Urinary bladder (tissue), 4 donors: ENCODE results near the gene LATS2. TPM values are rescaled to one million over a fixed set of nuclear protein-coding genes. Genes with fewer than 3 reads are reported as not detected.

ENCODE experiments used
- DNase-seq: peaks from one replicate; pipeline ENCODE4 v3.0.0-alpha.2; 2015; ENCODE audit errors: extremely low spot score
- H3K27ac ChIP-seq: one replicate; pipeline ENCODE4 v1.5.1; 2013; ENCODE audit warnings: low read depth, mild to moderate bottlenecking, moderate library complexity
- H3K36me3 ChIP-seq: one replicate; pipeline ENCODE4 v1.6.1; 2013; ENCODE audit warnings: mild to moderate bottlenecking, moderate library complexity; ENCODE audit not compliant: insufficient read depth
- H3K4me1 ChIP-seq: one replicate; pipeline ENCODE4 v1.6.1; 2013; ENCODE audit warnings: mild to moderate bottlenecking, moderate library complexity; ENCODE audit not compliant: insufficient read depth
- H3K4me3 ChIP-seq: one replicate; pipeline ENCODE4 v1.5.1; 2013; ENCODE audit warnings: low read depth, low read length
- WGBS: extraction: QIAGEN DNeasy Blood & Tissue Kit; methylation state at CpG from one replicate; pipeline ENCODE4 v1.1.7; 2013; 5-methylcytosine and 5-hydroxymethylcytosine counted together
- polyA plus RNA-seq: library from polyadenylated mRNA; stranded (reverse); fragments of 200-250 nt; gene quantifications from one replicate; pipeline ENCODE4 v1.2.3, GENCODE V29; 2013
- total RNA-seq: library from RNA; depleted of rRNA; stranded (reverse); fragments of >200 nt; gene quantifications from one replicate; pipeline ENCODE4 v1.2.3, GENCODE V29; 2014
- donor health status: healthy with polysubstance abuse.
- donor health status: healthy.

LATS2 gene
- total and polyA plus RNA-seq, 2 donors = 17.2 to 21.5 TPM

GRCh38 chr13:21079761-21080592 lies 18.6 kb upstream of the LATS2 start:
- Histone ChIP-seq H3K27ac (no peak overlapping the region), H3K4me3 (no peak overlapping the region), H3K36me3 (no peaks in the 10 kb centered on the region), H3K4me1 (peaks cover 1% of the 10 kb centered on the region)
- no peak for DNase-seq
- 39% methylated on average over 14 of the region's 14 CpGs for WGBS

GRCh38 chr13:21079221-21079620 lies 17.8 kb upstream of the LATS2 start:
- no peak for DNase-seq
- Histone ChIP-seq H3K4me3 (no peak overlapping the region), H3K36me3 (no peaks in the 10 kb centered on the region), H3K4me1 (peaks cover 1% of the 10 kb centered on the region), H3K27ac (no peak overlapping the region)
- 87% methylated on average over 3 of the region's 3 CpGs for WGBS

- H3K27ac ChIP-seq = no peak overlapping the region
- no peak for DNase-seq
- WGBS = 72% methylated on average over 4 of the region's 4 CpGs
- no peak overlapping the region for H3K4me3 ChIP-seq
- H3K36me3 ChIP-seq = no peaks in the 10 kb centered on the region
- H3K4me1 ChIP-seq = peaks cover 1% of the 10 kb centered on the region
These were observed 17.1 kb upstream of the LATS2 start for GRCh38 chr13:21078501-21078900.

DNA sequence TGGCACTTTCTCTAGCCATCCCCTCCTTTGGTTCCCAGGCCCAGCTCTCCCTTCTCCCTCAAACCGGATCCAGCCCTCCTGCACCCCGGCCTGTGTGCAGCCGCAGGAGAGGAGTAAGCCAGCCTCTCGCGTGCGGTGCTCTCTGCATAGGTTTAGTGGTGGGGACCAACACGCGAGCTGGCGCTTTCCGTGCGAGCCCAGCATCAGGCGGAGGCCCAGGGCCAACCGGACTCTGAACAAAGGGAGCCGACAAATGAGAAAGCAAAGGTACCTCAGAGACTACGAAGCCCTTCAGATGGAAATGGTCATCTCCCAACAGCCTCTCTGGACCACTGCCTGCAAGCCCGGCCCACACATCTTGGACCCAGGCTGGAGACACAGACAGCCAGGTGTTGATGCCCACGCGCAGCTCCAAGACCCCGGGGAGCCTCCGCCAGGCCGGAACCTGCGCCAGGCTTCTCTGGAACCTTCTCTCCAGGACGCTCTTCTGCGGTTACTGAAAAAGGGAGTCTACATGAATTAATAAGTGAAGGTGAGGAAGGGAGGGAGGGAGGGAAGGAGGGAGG lies 16.5 kb upstream of the LATS2 start:
- H3K27ac ChIP-seq = no peak overlapping the region
- H3K4me1 ChIP-seq = peaks cover 1% of the 10 kb centered on the region
- H3K36me3 ChIP-seq = no peaks in the 10 kb centered on the region
- H3K4me3 ChIP-seq = no peak overlapping the region
- 97% methylated on average over 24 of the region's 24 CpGs for WGBS
- DNase-seq = no peak

DNA sequence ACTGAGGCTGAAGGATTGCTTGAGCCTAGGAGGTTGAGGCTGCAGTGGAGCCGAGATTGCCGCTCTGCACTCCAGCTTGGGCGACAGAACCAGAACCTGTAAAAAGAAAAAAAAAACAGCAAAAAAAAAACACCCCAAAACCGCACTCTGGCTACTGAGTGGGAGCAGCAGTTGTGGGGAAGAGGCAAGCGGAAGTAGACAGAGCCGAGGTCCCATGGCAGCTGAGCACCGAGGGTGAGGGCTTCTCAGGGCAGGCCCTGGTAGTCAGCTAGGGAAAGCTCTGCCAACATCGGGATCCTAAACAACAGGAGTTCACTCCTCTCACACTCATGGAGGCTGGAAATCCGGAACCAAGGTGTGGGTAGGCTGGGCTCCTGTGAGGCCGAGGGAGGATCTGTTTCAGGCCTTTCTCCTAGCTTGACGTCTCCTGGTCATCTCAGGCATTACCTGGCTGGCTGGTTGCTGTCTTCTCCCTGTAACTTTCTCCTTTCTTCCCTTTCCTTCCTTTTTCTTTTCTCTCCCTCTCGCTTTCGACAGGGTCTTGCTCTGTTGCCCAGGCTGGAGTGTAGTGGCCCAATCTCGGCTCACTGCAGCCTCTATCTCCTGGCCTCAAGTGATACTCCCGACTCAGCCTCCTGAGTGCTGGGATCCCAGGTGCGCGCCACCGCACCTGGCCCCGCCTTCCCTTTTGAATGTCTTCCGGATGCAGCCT lies 15.8 kb upstream of the LATS2 start:
- H3K27ac ChIP-seq = no peak overlapping the region
- WGBS = 88% methylated on average over 20 of the region's 20 CpGs
- no peak overlapping the region for H3K4me3 ChIP-seq

GRCh38 chr13:21076253-21076652 lies 14.9 kb upstream of the LATS2 start:
- Histone ChIP-seq H3K36me3 (no peaks in the 10 kb centered on the region), H3K27ac (no peak overlapping the region), H3K4me1 (peaks cover 1% of the 10 kb centered on the region), H3K4me3 (peak overlapping the region; percentile 49)
- DNase-seq = no peak
- 73% methylated on average over 18 of the region's 18 CpGs for WGBS

More for the DNA sequence above, 15.8 kb upstream of the LATS2 start:
- Histone ChIP-seq H3K36me3 (no peaks in the 10 kb centered on the region), H3K4me1 (peaks cover 1% of the 10 kb centered on the region)
- no peak for DNase-seq

- WGBS = 3% methylated on average over 57 of the region's 64 CpGs
- peaks cover 1% of the 10 kb centered on the region for H3K4me1 ChIP-seq
- H3K4me3 ChIP-seq = peak overlapping the region; percentile 49
- DNase-seq = no peak
- no peaks in the 10 kb centered on the region for H3K36me3 ChIP-seq
- H3K27ac ChIP-seq = no peak overlapping the region
These were observed 14.2 kb upstream of the LATS2 start for GRCh38 chr13:21075379-21076249.

DNA sequence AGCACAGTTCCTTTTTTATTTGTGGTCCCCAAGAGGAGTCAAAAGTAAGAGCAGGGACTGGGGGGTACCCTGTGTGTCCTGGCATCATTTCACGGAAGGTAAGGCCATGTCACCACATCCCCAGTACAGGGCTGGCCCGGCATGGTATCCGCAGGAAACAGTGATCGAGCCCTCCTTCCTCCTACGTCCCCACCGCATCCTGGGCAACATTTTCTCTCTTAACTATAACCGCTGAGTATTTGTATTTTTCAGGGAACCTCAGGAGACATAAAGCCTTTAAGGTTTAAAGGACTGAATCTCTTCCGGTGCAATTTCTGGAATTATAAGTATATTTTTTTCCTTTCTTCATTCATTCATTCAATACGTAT lies 13.6 kb upstream of the LATS2 start:
- no peak overlapping the region for H3K27ac ChIP-seq
- WGBS = 44% methylated on average over 9 of the region's 9 CpGs
- DNase-seq = no peak

DNA sequence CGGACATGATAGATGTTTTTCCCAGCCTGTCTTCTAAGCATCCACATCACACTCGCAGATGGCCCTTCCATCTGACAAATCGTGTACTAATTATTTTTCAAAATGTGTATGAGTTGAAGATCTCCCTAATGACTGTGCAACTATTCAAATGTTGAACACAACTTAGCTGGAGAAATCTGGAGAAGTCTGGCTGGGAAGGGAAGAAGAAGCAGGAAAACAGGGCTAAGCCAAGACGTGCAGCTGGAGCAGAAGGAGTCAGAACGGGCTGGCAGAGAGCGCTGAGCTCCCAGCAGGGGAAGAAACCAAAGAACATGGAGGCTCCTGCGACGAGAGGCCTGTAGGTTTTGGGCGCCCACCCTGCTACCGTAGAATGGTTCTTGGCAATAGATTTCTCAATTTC lies 13.2 kb upstream of the LATS2 start:
- Histone ChIP-seq H3K4me3 (no peak overlapping the region), H3K36me3 (no peaks in the 10 kb centered on the region), H3K4me1 (no peaks in the 10 kb centered on the region), H3K27ac (no peak overlapping the region)
- WGBS = 45% methylated on average over 10 of the region's 10 CpGs
- DNase-seq = no peak

More for the DNA sequence above, 13.6 kb upstream of the LATS2 start:
- Histone ChIP-seq H3K4me1 (no peaks in the 10 kb centered on the region), H3K36me3 (no peaks in the 10 kb centered on the region), H3K4me3 (peak overlapping the region; percentile 49)

- no peaks in the 10 kb centered on the region for H3K4me1 ChIP-seq
- DNase-seq = no peak
- no peak overlapping the region for H3K27ac ChIP-seq
These were observed 10.5 kb upstream of the LATS2 start for GRCh38 chr13:21071924-21072323.

GRCh38 chr13:21071015-21071414 lies 9.6 kb upstream of the LATS2 start:
- no peak for DNase-seq
- Histone ChIP-seq H3K4me3 (no peak overlapping the region), H3K36me3 (no peaks in the 10 kb centered on the region), H3K27ac (no peak overlapping the region), H3K4me1 (no peaks in the 10 kb centered on the region)
- WGBS = 61% methylated on average over 4 of the region's 4 CpGs

More at GRCh38 chr13:21071924-21072323, 10.5 kb upstream of the LATS2 start:
- Histone ChIP-seq H3K36me3 (no peaks in the 10 kb centered on the region), H3K4me3 (no peak overlapping the region)

DNA sequence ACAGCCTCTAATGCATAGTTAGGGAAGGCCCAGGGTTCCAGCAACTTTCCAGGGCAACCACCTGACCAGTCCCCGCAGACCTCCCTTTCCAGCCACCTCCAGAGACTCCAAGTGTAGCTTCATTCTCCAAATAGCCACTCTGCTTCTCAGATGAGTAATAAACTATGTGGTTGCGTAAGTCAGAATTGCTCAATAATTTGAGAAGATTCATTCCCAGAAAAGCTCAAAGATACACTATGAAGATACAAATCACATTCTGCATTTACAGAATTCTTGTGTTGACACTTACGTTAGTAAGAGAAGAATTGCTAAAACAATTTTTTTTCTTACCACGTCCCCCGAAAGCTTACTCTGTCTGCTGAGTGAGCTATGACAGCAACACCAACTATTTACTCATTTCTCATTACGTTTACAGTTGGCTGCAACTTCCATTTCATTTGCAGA lies 8.2 kb upstream of the LATS2 start:
- H3K27ac ChIP-seq = no peak overlapping the region
- WGBS = 41% methylated on average over 6 of the region's 6 CpGs
- H3K4me1 ChIP-seq = no peaks in the 10 kb centered on the region
- no peak for DNase-seq
- no peak overlapping the region for H3K4me3 ChIP-seq
- H3K36me3 ChIP-seq = no peaks in the 10 kb centered on the region

- H3K4me1 ChIP-seq = no peaks in the 10 kb centered on the region
- H3K36me3 ChIP-seq = no peaks in the 10 kb centered on the region
- no peak for DNase-seq
- WGBS = 73% methylated on average over 4 of the region's 4 CpGs
- no peak overlapping the region for H3K27ac ChIP-seq
- no peak overlapping the region for H3K4me3 ChIP-seq
These were observed 6.5 kb upstream of the LATS2 start for GRCh38 chr13:21067848-21068247.
